Measurements from ENCODE around the gene RNF112.

The RNF112 gene

DNA sequence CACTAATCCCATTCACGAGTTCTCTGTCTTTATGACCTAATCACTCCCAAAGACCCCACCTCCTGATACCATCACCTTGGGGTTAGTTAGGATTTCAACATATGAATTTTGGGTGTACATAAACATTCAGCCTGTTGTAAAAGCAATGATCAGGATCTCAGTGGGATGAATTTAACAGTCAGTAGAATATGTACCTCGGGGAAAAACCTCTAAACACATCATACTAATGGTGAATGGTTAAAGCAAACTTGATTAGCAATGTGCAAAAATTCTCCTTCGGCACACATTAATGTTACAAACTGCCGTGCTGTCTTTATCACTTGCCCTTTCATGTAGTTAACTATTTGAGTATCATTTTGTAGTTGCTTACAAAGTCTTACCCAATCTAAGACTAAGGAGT is 10.2 kb downstream of the RNF112 start:
- Histone ChIP-seq H2AFZ (ENCODE audit: low read length) (no peak overlapping the region; the same call in 1 of the 2 replicates), H3K79me2 (ENCODE audit: insufficient read depth, low read length) (no peaks in the 10 kb centered on the region)
- TF ChIP-seq EZH2phosphoT487 (IDR thresholded peaks at IDR 0.05; ENCODE audit: borderline replicate concordance), result no peak
- TF ChIP-seq, protein P1, sequence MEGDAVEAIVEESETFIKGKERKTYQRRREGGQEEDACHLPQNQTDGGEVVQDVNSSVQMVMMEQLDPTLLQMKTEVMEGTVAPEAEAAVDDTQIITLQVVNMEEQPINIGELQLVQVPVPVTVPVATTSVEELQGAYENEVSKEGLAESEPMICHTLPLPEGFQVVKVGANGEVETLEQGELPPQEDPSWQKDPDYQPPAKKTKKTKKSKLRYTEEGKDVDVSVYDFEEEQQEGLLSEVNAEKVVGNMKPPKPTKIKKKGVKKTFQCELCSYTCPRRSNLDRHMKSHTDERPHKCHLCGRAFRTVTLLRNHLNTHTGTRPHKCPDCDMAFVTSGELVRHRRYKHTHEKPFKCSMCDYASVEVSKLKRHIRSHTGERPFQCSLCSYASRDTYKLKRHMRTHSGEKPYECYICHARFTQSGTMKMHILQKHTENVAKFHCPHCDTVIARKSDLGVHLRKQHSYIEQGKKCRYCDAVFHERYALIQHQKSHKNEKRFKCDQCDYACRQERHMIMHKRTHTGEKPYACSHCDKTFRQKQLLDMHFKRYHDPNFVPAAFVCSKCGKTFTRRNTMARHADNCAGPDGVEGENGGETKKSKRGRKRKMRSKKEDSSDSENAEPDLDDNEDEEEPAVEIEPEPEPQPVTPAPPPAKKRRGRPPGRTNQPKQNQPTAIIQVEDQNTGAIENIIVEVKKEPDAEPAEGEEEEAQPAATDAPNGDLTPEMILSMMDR (conservative IDR thresholded peaks at IDR 0.05; ENCODE audit: low read length), result no peak

DNA sequence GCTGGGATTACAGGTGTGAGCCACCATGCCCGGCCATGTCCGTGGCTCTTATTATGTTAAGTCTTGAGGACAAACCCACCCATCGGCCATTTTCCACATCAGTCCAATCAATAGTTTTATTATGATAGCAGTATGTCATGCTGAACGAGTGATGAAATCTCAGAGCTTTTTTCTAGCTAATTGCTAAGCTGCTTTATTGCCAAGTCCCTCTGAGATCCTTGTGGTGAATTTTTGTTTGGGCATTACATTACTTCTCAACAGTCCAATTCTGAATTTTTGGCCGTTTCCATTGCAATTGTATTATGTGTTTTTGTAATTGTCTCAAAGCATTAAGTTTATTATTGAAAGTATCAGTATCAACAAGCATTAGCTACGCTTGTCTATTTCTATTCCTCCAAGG is 10.9 kb downstream of the RNF112 start:
- H3K9me2 ChIP-seq (replicated peaks; ENCODE audit: low read depth, low read length), result no peaks in the 10 kb centered on the region
- H3K4me1 ChIP-seq (ENCODE audit: insufficient read depth, low read length, poor library complexity, severe bottlenecking), result no peaks in the 10 kb centered on the region
- H3K4me3 ChIP-seq (ENCODE audit: low read length, poor library complexity, severe bottlenecking), result no peak overlapping the region
- no peaks in the 10 kb centered on the region for H3K79me2 ChIP-seq (ENCODE audit: insufficient read depth, low read length)
- H3K4me2 ChIP-seq (ENCODE audit: low read depth, low read length, poor library complexity, severe bottlenecking), result no peak overlapping the region
- no peak overlapping the region for H2AFZ ChIP-seq (ENCODE audit: low read length)
- no peaks in the 10 kb centered on the region for H3K36me3 ChIP-seq (ENCODE audit: insufficient read depth, low read length)
- no peak overlapping the region for H3K9ac ChIP-seq (ENCODE audit: low read depth, low read length, poor library complexity, severe bottlenecking)
- H4K20me1 ChIP-seq (ENCODE audit: insufficient read depth, low read length, poor library complexity, severe bottlenecking), result no peaks in the 10 kb centered on the region
- no peak for TF ChIP-seq EZH2phosphoT487 (IDR thresholded peaks at IDR 0.05; ENCODE audit: borderline replicate concordance)
- no peaks in the 10 kb centered on the region for H3F3A ChIP-seq (ENCODE audit: low read depth)
- no peaks in the 10 kb centered on the region for H3K9me3 ChIP-seq (ENCODE audit: insufficient read depth, low read depth, low read length)
- no peaks in the 10 kb centered on the region for H3K27me3 ChIP-seq (ENCODE audit: insufficient read depth, low read length, poor library complexity, severe bottlenecking)

More for the DNA sequence above, 10.2 kb downstream of the RNF112 start:
- Histone ChIP-seq H3K9ac (ENCODE audit: low read depth, low read length, poor library complexity, severe bottlenecking) (no peak overlapping the region), H3K4me2 (ENCODE audit: low read depth, low read length, poor library complexity, severe bottlenecking) (no peak overlapping the region), H3K27me3 (ENCODE audit: insufficient read depth, low read length, poor library complexity, severe bottlenecking) (no peaks in the 10 kb centered on the region), H3K36me3 (ENCODE audit: insufficient read depth, low read length) (no peaks in the 10 kb centered on the region), H3K4me3 (ENCODE audit: low read length, poor library complexity, severe bottlenecking) (no peak overlapping the region), H3K9me2 (replicated peaks; ENCODE audit: low read depth, low read length) (no peaks in the 10 kb centered on the region), H4K20me1 (ENCODE audit: insufficient read depth, low read length, poor library complexity, severe bottlenecking) (no peaks in the 10 kb centered on the region), H3K9me3 (ENCODE audit: insufficient read depth, low read depth, low read length) (no peaks in the 10 kb centered on the region), H3K4me1 (ENCODE audit: insufficient read depth, low read length, poor library complexity, severe bottlenecking) (no peaks in the 10 kb centered on the region), H3F3A (ENCODE audit: low read depth) (no peaks in the 10 kb centered on the region)

DNA sequence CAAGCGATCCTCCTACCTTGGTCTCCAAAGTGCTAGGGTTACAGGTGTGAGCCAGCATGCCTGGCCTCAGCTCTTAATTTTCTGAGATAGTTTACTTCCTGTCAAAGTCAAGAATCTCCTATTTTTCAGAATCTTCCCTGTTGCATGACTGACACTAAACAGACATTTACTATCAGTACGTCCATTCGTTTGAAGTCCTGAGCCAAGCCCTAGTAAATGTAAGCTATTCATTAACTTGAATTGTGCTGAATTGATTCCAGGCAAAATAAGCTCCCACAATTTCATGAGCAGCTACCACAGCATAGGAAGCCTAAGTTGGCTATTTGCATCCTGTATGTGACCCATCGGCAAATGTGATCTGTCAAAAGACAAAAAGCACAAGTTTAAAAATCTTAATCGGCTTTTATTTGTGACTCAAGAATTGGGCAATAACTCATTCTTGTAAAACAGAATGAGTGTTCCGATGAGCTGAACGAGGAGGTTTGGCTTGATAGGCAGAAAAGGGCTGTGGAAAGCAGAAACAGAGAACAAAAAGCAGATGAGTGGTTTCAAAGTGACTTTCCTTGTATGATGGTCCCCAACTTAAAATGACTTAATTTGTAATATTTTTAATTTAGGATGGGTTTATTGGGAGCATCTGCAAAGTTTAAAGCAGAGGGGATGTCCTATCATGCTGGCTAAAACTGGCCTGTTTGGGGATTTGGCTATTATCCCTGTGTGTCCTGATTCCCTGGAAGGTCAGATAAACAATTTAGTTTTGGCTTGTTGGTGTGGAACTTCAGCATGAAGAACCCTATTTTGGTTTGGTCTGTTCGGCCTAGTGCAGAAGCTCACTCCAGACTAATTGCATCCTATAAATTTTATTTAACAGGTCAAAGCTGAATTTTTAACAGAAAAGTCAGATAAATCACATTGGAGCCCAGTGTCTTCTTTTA is 14.2 kb downstream of the RNF112 start:
- Histone ChIP-seq H3K4me3 (ENCODE audit: low read length, poor library complexity, severe bottlenecking) (no peak overlapping the region), H3K4me2 (ENCODE audit: low read depth, low read length, poor library complexity, severe bottlenecking) (no peak overlapping the region), H3K9me3 (ENCODE audit: insufficient read depth, low read depth, low read length) (no peaks in the 10 kb centered on the region), H4K20me1 (ENCODE audit: insufficient read depth, low read length, poor library complexity, severe bottlenecking) (no peaks in the 10 kb centered on the region), H3K9ac (ENCODE audit: low read depth, low read length, poor library complexity, severe bottlenecking) (no peak overlapping the region), H3K9me2 (replicated peaks; ENCODE audit: low read depth, low read length) (no peaks in the 10 kb centered on the region), H3K36me3 (ENCODE audit: insufficient read depth, low read length) (no peaks in the 10 kb centered on the region), H3K79me2 (ENCODE audit: insufficient read depth, low read length) (no peaks in the 10 kb centered on the region), H3K27me3 (ENCODE audit: insufficient read depth, low read length, poor library complexity, severe bottlenecking) (no peaks in the 10 kb centered on the region), H3F3A (ENCODE audit: low read depth) (no peaks in the 10 kb centered on the region), H3K4me1 (ENCODE audit: insufficient read depth, low read length, poor library complexity, severe bottlenecking) (no peaks in the 10 kb centered on the region), H2AFZ (ENCODE audit: low read length) (no peak overlapping the region)
- TF ChIP-seq, protein P1 (conservative IDR thresholded peaks at IDR 0.05; ENCODE audit: low read length), result no peak
- TF ChIP-seq EZH2phosphoT487 (IDR thresholded peaks at IDR 0.05; ENCODE audit: borderline replicate concordance), result no peak

Data from Loucy (cell line).